ENCODE measurements around the gene S100A7.
A peak's percentile ranks its signal among the peaks of the same experiment; 100 is the strongest.
"Not testable (repeated sequence)": the region's sequence is repeated elsewhere in the genome, so short reads cannot be mapped to it uniquely, and the experiment has no call there.

Gene S100A7

GRCh38 chr1:153422450-153423068 is 37.9 kb downstream of the S100A7 start:
- no peaks in the 10 kb centered on the region for H3K36me3 ChIP-seq (ENCODE audit: control insufficient read depth, insufficient read depth, low read length)
- no peaks in the 10 kb centered on the region for H3K9me3 ChIP-seq (ENCODE audit: control insufficient read depth, low read length)
- no peaks in the 10 kb centered on the region for H3K27me3 ChIP-seq (replicated peaks; ENCODE audit: control insufficient read depth, insufficient read depth, low read length, poor library complexity, severe bottlenecking)
- no peaks in the 10 kb centered on the region for H3K4me1 ChIP-seq (ENCODE audit: control insufficient read depth, insufficient read depth, low read length, poor library complexity, severe bottlenecking)
- H3K4me3 ChIP-seq (ENCODE audit: insufficient read depth, low read depth, low read length, poor library complexity, severe bottlenecking): no peak overlapping the region
- peak; percentile 21 to 32 (median 25) for DNase-seq
- H3K27ac ChIP-seq (ENCODE audit: insufficient read depth, low read length, poor library complexity, severe bottlenecking): no peak overlapping the region

GRCh38 chr1:153420306-153420705 is 40.1 kb downstream of the S100A7 start:
- DNase-seq: no peak
- no peaks in the 10 kb centered on the region for H3K27me3 ChIP-seq (replicated peaks; ENCODE audit: control insufficient read depth, insufficient read depth, low read length, poor library complexity, severe bottlenecking)
- no peak overlapping the region for H3K27ac ChIP-seq (ENCODE audit: insufficient read depth, low read length, poor library complexity, severe bottlenecking)
- H3K4me1 ChIP-seq (ENCODE audit: control insufficient read depth, insufficient read depth, low read length, poor library complexity, severe bottlenecking): no peaks in the 10 kb centered on the region
- no peak overlapping the region for H3K4me3 ChIP-seq (ENCODE audit: insufficient read depth, low read depth, low read length, poor library complexity, severe bottlenecking)
- H3K9me3 ChIP-seq (ENCODE audit: control insufficient read depth, low read length): no peaks in the 10 kb centered on the region
- H3K36me3 ChIP-seq (ENCODE audit: control insufficient read depth, insufficient read depth, low read length): no peaks in the 10 kb centered on the region

- not testable (repeated sequence) for DNase-seq; H3K4me1 ChIP-seq (ENCODE audit: control insufficient read depth, insufficient read depth, low read length, poor library complexity, severe bottlenecking); H3K36me3 ChIP-seq (ENCODE audit: control insufficient read depth, insufficient read depth, low read length); H3K27ac ChIP-seq (ENCODE audit: insufficient read depth, low read length, poor library complexity, severe bottlenecking); H3K27me3 ChIP-seq (replicated peaks; ENCODE audit: control insufficient read depth, insufficient read depth, low read length, poor library complexity, severe bottlenecking); H3K9me3 ChIP-seq (ENCODE audit: control insufficient read depth, low read length); H3K4me3 ChIP-seq (ENCODE audit: insufficient read depth, low read depth, low read length, poor library complexity, severe bottlenecking)
Observed at GRCh38 chr1:153419436-153419793, 41.0 kb downstream of the S100A7 start.

GRCh38 chr1:153418758-153419435 is 41.6 kb downstream of the S100A7 start:
- H3K27ac ChIP-seq (ENCODE audit: insufficient read depth, low read length, poor library complexity, severe bottlenecking); H3K4me3 ChIP-seq (ENCODE audit: insufficient read depth, low read depth, low read length, poor library complexity, severe bottlenecking); H3K4me1 ChIP-seq (ENCODE audit: control insufficient read depth, insufficient read depth, low read length, poor library complexity, severe bottlenecking); DNase-seq; H3K27me3 ChIP-seq (replicated peaks; ENCODE audit: control insufficient read depth, insufficient read depth, low read length, poor library complexity, severe bottlenecking); H3K9me3 ChIP-seq (ENCODE audit: control insufficient read depth, low read length); H3K36me3 ChIP-seq (ENCODE audit: control insufficient read depth, insufficient read depth, low read length): not testable (repeated sequence)

- no peak overlapping the region for H3K27ac ChIP-seq (ENCODE audit: insufficient read depth, low read length, poor library complexity, severe bottlenecking)
- H3K27me3 ChIP-seq (replicated peaks; ENCODE audit: control insufficient read depth, insufficient read depth, low read length, poor library complexity, severe bottlenecking): no peaks in the 10 kb centered on the region
- no peaks in the 10 kb centered on the region for H3K36me3 ChIP-seq (ENCODE audit: control insufficient read depth, insufficient read depth, low read length)
- no peaks in the 10 kb centered on the region for H3K9me3 ChIP-seq (ENCODE audit: control insufficient read depth, low read length)
- no peaks in the 10 kb centered on the region for H3K4me1 ChIP-seq (ENCODE audit: control insufficient read depth, insufficient read depth, low read length, poor library complexity, severe bottlenecking)
- DNase-seq: no peak
- no peak overlapping the region for H3K4me3 ChIP-seq (ENCODE audit: insufficient read depth, low read depth, low read length, poor library complexity, severe bottlenecking)
Observed at GRCh38 chr1:153417136-153417888, 43.1 kb downstream of the S100A7 start.

- H3K4me1 ChIP-seq (ENCODE audit: control insufficient read depth, insufficient read depth, low read length, poor library complexity, severe bottlenecking): no peaks in the 10 kb centered on the region
Observed at GRCh38 chr1:153415850-153416570, 44.4 kb downstream of the S100A7 start, which contains the start of gene S100A7A. TSS of gene S100A7A (plus strand) at chr1:153416520. CDS start at chr1:153418083, 1,563 bp downstream.

GRCh38 chr1:153413961-153414360 is 46.5 kb downstream of the S100A7 start:
- H3K27me3 ChIP-seq (replicated peaks; ENCODE audit: control insufficient read depth, insufficient read depth, low read length, poor library complexity, severe bottlenecking); H3K36me3 ChIP-seq (ENCODE audit: control insufficient read depth, insufficient read depth, low read length); H3K4me1 ChIP-seq (ENCODE audit: control insufficient read depth, insufficient read depth, low read length, poor library complexity, severe bottlenecking); H3K9me3 ChIP-seq (ENCODE audit: control insufficient read depth, low read length); DNase-seq; H3K4me3 ChIP-seq (ENCODE audit: insufficient read depth, low read depth, low read length, poor library complexity, severe bottlenecking); H3K27ac ChIP-seq (ENCODE audit: insufficient read depth, low read length, poor library complexity, severe bottlenecking): not testable (repeated sequence)

More at GRCh38 chr1:153415850-153416570, 44.4 kb downstream of the S100A7 start, which contains the start of gene S100A7A:
- no peak within 1 kb of the TSS for H3K4me3 ChIP-seq (ENCODE audit: insufficient read depth, low read depth, low read length, poor library complexity, severe bottlenecking)
- no peaks in the 10 kb centered on the region for H3K27me3 ChIP-seq (replicated peaks; ENCODE audit: control insufficient read depth, insufficient read depth, low read length, poor library complexity, severe bottlenecking)
- H3K27ac ChIP-seq (ENCODE audit: insufficient read depth, low read length, poor library complexity, severe bottlenecking): no peak within 1 kb of the TSS
- DNase-seq: no peak
- no peaks in the 10 kb centered on the region for H3K9me3 ChIP-seq (ENCODE audit: control insufficient read depth, low read length)
- H3K36me3 ChIP-seq (ENCODE audit: control insufficient read depth, insufficient read depth, low read length): no peaks in the 10 kb centered on the region

Data from effector memory CD4-positive, alpha-beta T cell (primary cell).